PFSK-1 (cell line): ENCODE measurements around the gene DDX17.

Experiments
- FOXP2 ChIP-seq: optimal IDR thresholded peaks from 2 replicates; pipeline ENCODE3; 2011; ENCODE audit warnings: borderline replicate concordance, control low read depth, inconsistent platforms; ENCODE audit not compliant: insufficient read depth; ENCODE audit errors: extremely low read length, extremely low read depth
- POLR2AphosphoS5 ChIP-seq: IDR thresholded peaks from 2 replicates; pipeline ENCODE4 v1.6.1; 2012; ENCODE audit warnings: low read depth, mild to moderate bottlenecking, control low read depth, low read length, moderate library complexity
- SIN3A ChIP-seq: IDR thresholded peaks from 2 replicates; pipeline ENCODE4 v1.6.1; 2012; ENCODE audit warnings: mild to moderate bottlenecking, low read length, moderate library complexity, borderline replicate concordance; ENCODE audit not compliant: insufficient read depth
- TAF1 ChIP-seq: IDR thresholded peaks from 2 replicates; pipeline ENCODE4 v1.6.1; 2012; ENCODE audit warnings: low read length, control low read depth, borderline replicate concordance; ENCODE audit not compliant: insufficient read depth
- TF ChIP-seq, protein P1 (sequence below), 2 experiments: IDR thresholded peaks; 2 replicates each; pipeline versions ENCODE4 v1.6.1 to v1.8.0; 2011 to 2012; ENCODE audit warnings: low read depth in 2 of 2, low read length in 2 of 2, control low read depth in 1 of 2, inconsistent platforms in 1 of 2, mild to moderate bottlenecking in 1 of 2, moderate library complexity in 1 of 2; ENCODE audit not compliant: insufficient read depth in 1 of 2

Gene DDX17

GRCh38 chr22:38482662-38483308, 23.3 kb downstream of the DDX17 start:
- TF ChIP-seq SIN3A, result peak; percentile 7; the same call in 1 of the 2 replicates
- TF ChIP-seq, protein P1, sequence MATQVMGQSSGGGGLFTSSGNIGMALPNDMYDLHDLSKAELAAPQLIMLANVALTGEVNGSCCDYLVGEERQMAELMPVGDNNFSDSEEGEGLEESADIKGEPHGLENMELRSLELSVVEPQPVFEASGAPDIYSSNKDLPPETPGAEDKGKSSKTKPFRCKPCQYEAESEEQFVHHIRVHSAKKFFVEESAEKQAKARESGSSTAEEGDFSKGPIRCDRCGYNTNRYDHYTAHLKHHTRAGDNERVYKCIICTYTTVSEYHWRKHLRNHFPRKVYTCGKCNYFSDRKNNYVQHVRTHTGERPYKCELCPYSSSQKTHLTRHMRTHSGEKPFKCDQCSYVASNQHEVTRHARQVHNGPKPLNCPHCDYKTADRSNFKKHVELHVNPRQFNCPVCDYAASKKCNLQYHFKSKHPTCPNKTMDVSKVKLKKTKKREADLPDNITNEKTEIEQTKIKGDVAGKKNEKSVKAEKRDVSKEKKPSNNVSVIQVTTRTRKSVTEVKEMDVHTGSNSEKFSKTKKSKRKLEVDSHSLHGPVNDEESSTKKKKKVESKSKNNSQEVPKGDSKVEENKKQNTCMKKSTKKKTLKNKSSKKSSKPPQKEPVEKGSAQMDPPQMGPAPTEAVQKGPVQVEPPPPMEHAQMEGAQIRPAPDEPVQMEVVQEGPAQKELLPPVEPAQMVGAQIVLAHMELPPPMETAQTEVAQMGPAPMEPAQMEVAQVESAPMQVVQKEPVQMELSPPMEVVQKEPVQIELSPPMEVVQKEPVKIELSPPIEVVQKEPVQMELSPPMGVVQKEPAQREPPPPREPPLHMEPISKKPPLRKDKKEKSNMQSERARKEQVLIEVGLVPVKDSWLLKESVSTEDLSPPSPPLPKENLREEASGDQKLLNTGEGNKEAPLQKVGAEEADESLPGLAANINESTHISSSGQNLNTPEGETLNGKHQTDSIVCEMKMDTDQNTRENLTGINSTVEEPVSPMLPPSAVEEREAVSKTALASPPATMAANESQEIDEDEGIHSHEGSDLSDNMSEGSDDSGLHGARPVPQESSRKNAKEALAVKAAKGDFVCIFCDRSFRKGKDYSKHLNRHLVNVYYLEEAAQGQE (IDR thresholded peaks at IDR 0.05; ENCODE audit: insufficient read depth in 1 of 2, low read depth in 2 of 2, low read length in 2 of 2), result no peak
- peak; percentile 42; the same call in 1 of the 2 replicates for TF ChIP-seq POLR2AphosphoS5
- TF ChIP-seq TAF1, result no peak
- no peak for TF ChIP-seq FOXP2

GRCh38 chr22:38481871-38482332, 24.2 kb downstream of the DDX17 start:
- no peak for TF ChIP-seq FOXP2
- no peak; the same call in 1 of the 2 replicates for TF ChIP-seq POLR2AphosphoS5
- TF ChIP-seq, protein P1 (IDR thresholded peaks at IDR 0.05; ENCODE audit: insufficient read depth in 1 of 2, low read depth in 2 of 2, low read length in 2 of 2), result no peak
- no peak for TF ChIP-seq SIN3A
- no peak for TF ChIP-seq TAF1

DNA sequence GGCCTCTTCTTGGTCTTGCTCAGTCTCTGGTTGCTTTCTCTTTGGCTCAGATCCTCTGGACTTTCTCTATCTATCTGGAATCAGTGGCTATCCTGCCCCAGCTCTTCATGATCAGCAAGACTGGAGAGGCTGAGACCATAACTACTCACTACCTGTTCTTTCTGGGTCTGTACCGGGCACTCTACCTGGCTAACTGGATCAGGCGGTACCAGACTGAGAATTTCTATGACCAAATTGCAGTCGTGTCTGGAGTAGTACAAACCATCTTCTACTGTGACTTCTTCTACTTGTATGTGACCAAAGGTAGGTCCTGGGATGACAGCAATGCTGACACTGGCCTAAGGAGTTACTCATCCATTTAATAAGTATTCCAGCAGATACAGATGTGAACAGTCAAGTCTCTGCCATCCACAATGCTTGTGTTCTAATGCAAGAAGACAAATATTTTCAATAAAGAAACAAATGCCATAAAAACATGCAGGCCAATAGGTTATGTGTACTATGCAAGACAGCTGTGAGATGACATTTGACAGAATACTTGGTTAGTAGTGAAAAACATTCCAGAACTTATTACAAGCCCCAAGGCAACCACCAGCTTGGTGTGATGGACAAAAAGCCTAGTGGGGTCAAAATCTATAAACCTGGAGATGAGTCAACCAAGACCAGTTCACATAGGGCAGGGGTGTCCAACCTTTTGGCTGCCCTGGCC, 24.8 kb downstream of the DDX17 start:
- TF ChIP-seq TAF1 (no peak), SIN3A (no peak), POLR2AphosphoS5 (no peak), FOXP2 (no peak)
- TF ChIP-seq, protein P1 (IDR thresholded peaks at IDR 0.05; ENCODE audit: insufficient read depth in 1 of 2, low read depth in 2 of 2, low read length in 2 of 2), result no peak

DNA sequence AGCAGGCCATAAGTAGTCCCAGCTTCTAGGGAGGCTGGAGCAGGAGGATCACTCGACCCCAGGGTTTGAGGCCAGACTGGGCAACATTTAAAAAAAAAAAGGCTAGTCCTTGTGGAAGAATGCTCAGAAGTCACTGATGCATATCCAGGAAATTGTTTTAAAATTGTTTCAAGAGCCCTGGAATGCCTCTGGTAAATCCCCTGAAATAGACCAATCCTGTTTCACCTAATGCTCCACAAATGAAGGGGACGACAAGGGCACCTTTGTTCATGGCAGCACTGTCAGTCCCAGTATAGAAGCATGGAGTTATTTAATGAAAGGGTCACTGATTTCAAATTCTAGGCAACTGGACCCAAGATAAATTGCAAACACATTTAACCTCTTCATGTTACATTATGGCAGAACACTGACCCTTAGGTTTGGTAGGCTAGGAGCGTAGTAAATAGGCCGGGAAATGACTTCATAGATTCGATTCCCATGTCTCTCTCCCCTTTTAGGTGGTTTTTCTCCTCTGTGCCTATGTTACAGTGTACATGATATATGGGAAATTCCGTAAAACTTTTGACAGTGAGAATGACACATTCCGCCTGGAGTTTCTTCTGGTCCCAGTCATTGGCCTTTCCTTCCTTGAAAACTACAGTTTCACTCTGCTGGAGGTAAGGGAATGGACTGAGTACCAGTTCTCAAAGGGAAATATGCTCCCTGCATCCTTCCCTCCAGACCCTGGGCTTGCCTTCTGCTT, 26.8 kb downstream of the DDX17 start:
- TF ChIP-seq, protein P1 (IDR thresholded peaks at IDR 0.05; ENCODE audit: insufficient read depth in 1 of 2, low read depth in 2 of 2, low read length in 2 of 2), result no peak
- TF ChIP-seq FOXP2 (no peak), TAF1 (no peak), POLR2AphosphoS5 (no peak), SIN3A (no peak)
